BJ (cell line): ENCODE measurements around the gene LTBP4. TPM values are rescaled to one million over a fixed set of nuclear protein-coding genes. Genes with fewer than 3 reads are reported as not detected.

ENCODE experiments used
- CTCF ChIA-PET: fragments of 350-600 bp; formaldehyde crosslinking; extraction: SDS; loops from one replicate; lab custom pipeline; 2021; ENCODE audit warnings: antibody characterized with exemption, inconsistent platforms; lab: Yijun Ruan, JAX
- POLR2A ChIA-PET: fragments of 300-600 bp; sonication (Branson Sonifier 250); formaldehyde crosslinking; extraction: SDS; loops from one replicate; lab custom pipeline; 2021; ENCODE audit warnings: antibody characterized with exemption; lab: Charles Lee
- DNase-seq: peaks from one replicate; pipeline ENCODE4 v3.0.0-alpha.2; 2011; ENCODE audit warnings: low read depth
- H3K27me3 ChIP-seq: 2 replicates; pipeline ENCODE4 v1.6.0; 2011; ENCODE audit warnings: low read length; ENCODE audit not compliant: control insufficient read depth, insufficient read depth
- H3K36me3 ChIP-seq: 2 replicates; pipeline ENCODE4 v1.5.1; 2011; ENCODE audit warnings: low read length; ENCODE audit not compliant: control insufficient read depth, insufficient read depth
- H3K4me3 ChIP-seq: 2 replicates; pipeline ENCODE4 v1.5.1; 2011; ENCODE audit warnings: low read depth, mild to moderate bottlenecking, control low read depth, low read length
- CTCF ChIP-seq: IDR thresholded peaks from 2 replicates; pipeline ENCODE4 v1.5.1; 2011; ENCODE audit warnings: low read depth, mild to moderate bottlenecking, control low read depth, inconsistent platforms, low read length, moderate library complexity; ENCODE audit not compliant: insufficient read depth
- polyA plus RNA-seq: library from polyadenylated mRNA; depleted of rRNA; stranded (reverse); fragments of >200 nt; gene quantifications from 2 replicates; pipeline ENCODE4 v1.2.3, GENCODE V29; 2011; rRNA removed

Gene LTBP4
- polyA plus RNA-seq, 1 experiment, result 14.5 TPM

- DNase-seq, result no peak
- Histone ChIP-seq H3K27me3 (no peaks in the 10 kb centered on the region), H3K4me3 (no peak overlapping the region), H3K36me3 (peaks cover 68% of the 10 kb centered on the region)
- POLR2A ChIA-PET, result no interaction called here
- TF ChIP-seq CTCF, result no peak
- CTCF ChIA-PET, result interaction anchor here (1.0 to 2.4 kb wide), 3 partner anchors 8 to 11 kb away, joined by 3 to 11 read pairs (median 4); no protein-coding TSS in a partner anchor
These were observed 72.2 kb downstream of the LTBP4 start for GRCh38 chr19:40673397-40673796.

DNA sequence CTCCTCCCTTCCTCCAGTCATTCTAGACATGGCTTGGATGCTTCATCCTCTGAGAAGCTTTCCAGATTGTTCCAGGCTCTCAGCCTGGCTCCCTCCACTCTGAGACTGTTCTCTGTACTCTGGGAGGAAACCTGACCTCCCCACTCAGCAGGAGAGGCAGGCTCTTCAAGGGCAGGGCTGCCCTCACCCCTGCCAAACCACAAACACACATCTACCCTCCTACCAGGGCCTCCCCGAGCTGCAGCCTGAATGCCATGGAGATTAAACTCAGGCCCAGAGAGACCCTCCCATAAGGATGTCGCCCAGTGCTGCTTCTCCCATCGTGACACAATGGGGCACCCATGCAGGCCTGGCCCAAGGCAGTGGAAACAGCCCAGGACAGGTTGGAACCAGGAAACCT is 73.1 kb downstream of the LTBP4 start:
- ChIA-PET POLR2A (interaction anchor here (0.7 kb wide), 1 partner anchor 704 kb away, joined by 11 read pairs; no protein-coding TSS in a partner anchor), CTCF (interaction anchor here (1.0 to 2.4 kb wide), 4 partner anchors 9 to 13 kb away, joined by 3 to 11 read pairs (median 4); no protein-coding TSS in a partner anchor)
- DNase-seq, result no peak

GRCh38 chr19:40677156-40677555 is 76.0 kb downstream of the LTBP4 start:
- ChIA-PET POLR2A (no interaction called here), CTCF (no interaction called here)
- no peak for DNase-seq
- no peak for TF ChIP-seq CTCF
- peaks cover 51% of the 10 kb centered on the region for H3K36me3 ChIP-seq
- H3K27me3 ChIP-seq, result no peaks in the 10 kb centered on the region
- H3K4me3 ChIP-seq, result no peak overlapping the region

More for the DNA sequence above, 73.1 kb downstream of the LTBP4 start:
- Histone ChIP-seq H3K4me3 (no peak overlapping the region), H3K27me3 (no peaks in the 10 kb centered on the region), H3K36me3 (peaks cover 65% of the 10 kb centered on the region)
- no peak for TF ChIP-seq CTCF

Other genes with a start within 250 kb of the LTBP4 start
- gene HIPK4, start 211.2 kb upstream of the LTBP4 start, polyA plus RNA-seq, result 0.10 and 0.21 TPM in 2 replicates
- gene PRX, start 188.0 kb upstream of the LTBP4 start, polyA plus RNA-seq, result 1.9 and 2.4 TPM in 2 replicates
- 14.5 and 21.9 TPM in 2 replicates for gene SERTAD1, start 175.4 kb upstream of the LTBP4 start, polyA plus RNA-seq
- gene SERTAD3, start 157.0 kb upstream of the LTBP4 start, polyA plus RNA-seq, result 20.1 and 22.3 TPM in 2 replicates
- 41.5 and 71.4 TPM in 2 replicates for gene BLVRB, start 135.6 kb upstream of the LTBP4 start, polyA plus RNA-seq
- 0.29 and 0.93 TPM in 2 replicates for gene SPTBN4, start 134.4 kb upstream of the LTBP4 start, polyA plus RNA-seq
- 35.5 and 59.0 TPM in 2 replicates for gene SHKBP1, start 24.5 kb upstream of the LTBP4 start, polyA plus RNA-seq
- gene NUMBL, start 89.3 kb downstream of the LTBP4 start, polyA plus RNA-seq, result 15.9 and 28.6 TPM in 2 replicates
- gene COQ8B, start 115.5 kb downstream of the LTBP4 start, polyA plus RNA-seq, result 22.7 and 35.3 TPM in 2 replicates
- gene ITPKC, start 115.7 kb downstream of the LTBP4 start, polyA plus RNA-seq, result 8.9 and 11.9 TPM in 2 replicates
- gene ACTMAP, start 149.1 kb downstream of the LTBP4 start, polyA plus RNA-seq, result 3.9 and 5.5 TPM in 2 replicates
- gene SNRPA, start 149.8 kb downstream of the LTBP4 start, polyA plus RNA-seq, result 92.2 and 167 TPM in 2 replicates
- not detected in 2 replicates for gene MIA, start 174.2 kb downstream of the LTBP4 start, polyA plus RNA-seq
- 16.5 and 25.4 TPM in 2 replicates for gene RAB4B, start 176.9 kb downstream of the LTBP4 start, polyA plus RNA-seq
- gene EGLN2, start 197.8 kb downstream of the LTBP4 start, polyA plus RNA-seq, result 39.3 and 65.5 TPM in 2 replicates
- gene CYP2A6, start 249.1 kb downstream of the LTBP4 start, polyA plus RNA-seq, result not detected in 2 replicates